ENCODE results near the gene APBA2.

DNA sequence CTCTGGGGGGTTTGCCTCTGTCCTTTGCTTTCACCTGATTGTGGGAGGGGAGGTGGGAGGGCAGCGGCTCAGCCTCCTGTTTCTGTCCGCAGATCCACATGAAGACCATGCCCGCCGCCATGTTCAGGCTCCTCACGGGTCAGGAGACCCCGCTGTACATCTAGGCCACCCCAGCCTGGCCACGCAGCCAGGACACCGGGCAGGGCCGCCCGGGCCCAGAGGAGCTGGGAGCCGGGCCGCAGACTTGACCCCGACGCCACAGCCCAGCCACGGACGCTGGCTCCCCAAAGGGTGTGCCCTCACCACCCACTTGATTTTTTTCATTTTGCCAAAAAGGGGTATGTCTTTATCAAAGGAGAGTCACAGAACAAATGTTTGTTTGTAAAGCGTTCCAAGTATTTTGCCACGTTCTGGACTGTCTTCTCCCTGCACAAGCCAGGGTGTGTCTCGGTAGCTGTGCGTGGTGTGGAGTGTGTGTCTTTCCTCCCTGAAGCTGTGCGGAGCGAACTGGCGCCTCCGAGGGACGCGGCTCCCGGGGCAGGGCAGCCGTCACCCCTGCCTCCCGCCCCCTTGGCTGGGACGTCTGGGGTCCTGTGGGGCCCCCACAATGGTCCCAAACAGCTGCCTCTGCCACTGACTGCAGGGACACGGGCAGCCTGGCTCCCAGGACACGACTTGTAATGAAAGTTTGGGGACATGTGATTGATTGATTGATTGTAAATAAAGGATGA is 231.4 kb downstream of the APBA2 start:
- TF ChIP-seq, protein P1, sequence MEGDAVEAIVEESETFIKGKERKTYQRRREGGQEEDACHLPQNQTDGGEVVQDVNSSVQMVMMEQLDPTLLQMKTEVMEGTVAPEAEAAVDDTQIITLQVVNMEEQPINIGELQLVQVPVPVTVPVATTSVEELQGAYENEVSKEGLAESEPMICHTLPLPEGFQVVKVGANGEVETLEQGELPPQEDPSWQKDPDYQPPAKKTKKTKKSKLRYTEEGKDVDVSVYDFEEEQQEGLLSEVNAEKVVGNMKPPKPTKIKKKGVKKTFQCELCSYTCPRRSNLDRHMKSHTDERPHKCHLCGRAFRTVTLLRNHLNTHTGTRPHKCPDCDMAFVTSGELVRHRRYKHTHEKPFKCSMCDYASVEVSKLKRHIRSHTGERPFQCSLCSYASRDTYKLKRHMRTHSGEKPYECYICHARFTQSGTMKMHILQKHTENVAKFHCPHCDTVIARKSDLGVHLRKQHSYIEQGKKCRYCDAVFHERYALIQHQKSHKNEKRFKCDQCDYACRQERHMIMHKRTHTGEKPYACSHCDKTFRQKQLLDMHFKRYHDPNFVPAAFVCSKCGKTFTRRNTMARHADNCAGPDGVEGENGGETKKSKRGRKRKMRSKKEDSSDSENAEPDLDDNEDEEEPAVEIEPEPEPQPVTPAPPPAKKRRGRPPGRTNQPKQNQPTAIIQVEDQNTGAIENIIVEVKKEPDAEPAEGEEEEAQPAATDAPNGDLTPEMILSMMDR (IDR thresholded peaks at IDR 0.05): no peak
- no peak for TF ChIP-seq EZH2 (IDR thresholded peaks at IDR 0.05)
